H1 (cell line): ENCODE results near the gene INTS1. TPM values are rescaled to one million over a fixed set of nuclear protein-coding genes. Genes with fewer than 3 reads are reported as not detected.
A peak's percentile ranks its signal among the peaks of the same experiment; 100 is the strongest.

Experiments
- CTCF ChIA-PET: fragments of 300-600 bp; sonication (Branson Sonifier 250); formaldehyde crosslinking; loops from one replicate; lab custom pipeline; 2021; ENCODE audit not compliant: partially characterized antibody; lab: Charles Lee
- POLR2A ChIA-PET: fragments of 300-600 bp; sonication (Branson Sonifier 250); formaldehyde crosslinking; loops from one replicate; lab custom pipeline; 2021; ENCODE audit warnings: inconsistent platforms; ENCODE audit not compliant: partially characterized antibody; lab: Charles Lee
- DNase-seq, 2 experiments: peaks; one replicate each; pipeline versions ENCODE4 v3.0.0 to v3.0.0-alpha.2; 2010 to 2022; ENCODE audit warnings: low spot score in 2 of 2, low read depth in 1 of 2, mixed read lengths in 1 of 2
- FAIRE-seq: peaks from 2 replicates; lab custom pipeline; 2011; peaks lifted over from hg19 to GRCh38; lab: Jason Lieb, UNC
- H2AFZ ChIP-seq: 2 replicates; pipeline ENCODE4 v1.8.1; 2012; ENCODE audit warnings: low read length, inconsistent platforms
- H2AK5ac ChIP-seq: 2 replicates; pipeline ENCODE4 v1.6.1; 2013; ENCODE audit warnings: low read depth, low read length
- H2BK120ac ChIP-seq: replicated peaks from 2 replicates; pipeline ENCODE3; 2013; ENCODE audit warnings: low read depth, low read length, inconsistent platforms
- H2BK12ac ChIP-seq: 2 replicates; pipeline ENCODE4 v1.6.1; 2013; ENCODE audit warnings: low read depth, low read length
- H2BK15ac ChIP-seq: 2 replicates; pipeline ENCODE4 v1.6.1; 2013; ENCODE audit warnings: low read length
- H2BK20ac ChIP-seq: 2 replicates; pipeline ENCODE4 v1.6.1; 2013; ENCODE audit warnings: low read length
- H2BK5ac ChIP-seq: 2 replicates; pipeline ENCODE4 v1.6.1; 2013; ENCODE audit warnings: low read depth, low read length
- H3K14ac ChIP-seq: 2 replicates; pipeline ENCODE4 v1.6.1; 2013; ENCODE audit warnings: inconsistent platforms; ENCODE audit not compliant: insufficient read length
- H3K18ac ChIP-seq: 2 replicates; pipeline ENCODE4 v1.6.1; 2013; ENCODE audit warnings: low read length; ENCODE audit errors: extremely low read depth
- H3K23ac ChIP-seq: 2 replicates; pipeline ENCODE4 v1.6.1; 2013; ENCODE audit warnings: inconsistent platforms; ENCODE audit not compliant: insufficient read length
- H3K23me2 ChIP-seq: 2 replicates; pipeline ENCODE4 v1.6.1; 2013; ENCODE audit warnings: low read depth, low read length
- H3K27ac ChIP-seq: 2 replicates; pipeline ENCODE4 v1.6.1; 2011; ENCODE audit warnings: low read depth, low read length, inconsistent platforms
- H3K27me3 ChIP-seq, 4 experiments: replicated peaks in 1 of 4; 1 replicate in 1 of 4; 2 replicates in 3 of 4; pipeline versions ENCODE4 v1.6.1 to v1.8.1; 2011 to 2013; ENCODE audit warnings: low read length in 3 of 4, mild to moderate bottlenecking in 3 of 4, inconsistent platforms in 2 of 4, mixed read lengths in 2 of 4, moderate library complexity in 1 of 4; ENCODE audit not compliant: control insufficient read depth in 3 of 4, insufficient read depth in 3 of 4; ENCODE audit errors: extremely low read depth in 1 of 4
- H3K36me3 ChIP-seq, 4 experiments: 2 replicates each; pipeline versions ENCODE4 v1.6.1 to v1.8.1; 2011 to 2013; ENCODE audit warnings: mild to moderate bottlenecking in 4 of 4, low read length in 3 of 4, moderate library complexity in 2 of 4, control low read depth in 1 of 4, inconsistent platforms in 1 of 4; ENCODE audit not compliant: insufficient read depth in 4 of 4, control insufficient read depth in 2 of 4
- H3K4ac ChIP-seq: replicated peaks from 2 replicates; pipeline ENCODE3; 2013; ENCODE audit warnings: low read length, low read depth, mixed read lengths, inconsistent platforms; ENCODE audit not compliant: insufficient read length
- H3K4me1 ChIP-seq, 4 experiments: replicated peaks in 1 of 4; 1 replicate in 1 of 4; 2 replicates in 3 of 4; pipeline versions ENCODE4 v1.6.1 to v1.8.1; 2011 to 2013; ENCODE audit warnings: low read length in 3 of 4, inconsistent platforms in 2 of 4, mixed read lengths in 1 of 4; ENCODE audit not compliant: insufficient read depth in 4 of 4, control insufficient read depth in 3 of 4
- H3K4me2 ChIP-seq, 2 experiments: 2 replicates each; pipeline versions ENCODE4 v1.6.1 to v1.8.1; 2011 to 2013; ENCODE audit warnings: low read depth in 2 of 2, low read length in 2 of 2, control low read depth in 1 of 2, inconsistent platforms in 1 of 2, mild to moderate bottlenecking in 1 of 2; ENCODE audit not compliant: insufficient read depth in 1 of 2
- H3K4me3 ChIP-seq, 4 experiments: fragments of 200-600, 300-600 bp in 1 of 4; sonication (generic), shearing (Covaris generic), sonication (Bioruptor Twin) in 1 of 4; 2 replicates each; pipeline versions ENCODE4 v1.5.1 to v1.8.1; 2011 to 2016; ENCODE audit warnings: low read length in 4 of 4, low read depth in 3 of 4, control low read depth in 2 of 4, inconsistent platforms in 2 of 4, mild to moderate bottlenecking in 2 of 4, mixed read lengths in 1 of 4, moderate library complexity in 1 of 4; ENCODE audit not compliant: insufficient read depth in 2 of 4; ENCODE audit errors: extremely low read depth in 1 of 4
- H3K56ac ChIP-seq: replicated peaks from 2 replicates; pipeline ENCODE3; 2013; ENCODE audit warnings: low read depth, mild to moderate bottlenecking, mixed read lengths, low read length, inconsistent platforms; ENCODE audit not compliant: insufficient read length
- H3K79me1 ChIP-seq: 2 replicates; pipeline ENCODE4 v1.6.1; 2013; ENCODE audit warnings: low read depth, low read length, control low read depth
- H3K79me2 ChIP-seq, 2 experiments: 2 replicates each; pipeline versions ENCODE4 v1.6.1 to v1.8.1; 2012 to 2013; ENCODE audit warnings: low read length in 2 of 2, mild to moderate bottlenecking in 2 of 2, inconsistent platforms in 1 of 2; ENCODE audit not compliant: insufficient read depth in 2 of 2, control insufficient read depth in 1 of 2
- H3K9ac ChIP-seq, 4 experiments: replicated peaks in 1 of 4; 1 replicate in 1 of 4; 2 replicates in 3 of 4; pipeline versions ENCODE4 v1.6.1 to v1.8.1; 2011 to 2013; ENCODE audit warnings: low read depth in 3 of 4, low read length in 3 of 4, control low read depth in 2 of 4, mild to moderate bottlenecking in 2 of 4, moderate library complexity in 2 of 4, inconsistent platforms in 1 of 4; ENCODE audit errors: extremely low read depth in 1 of 4
- H3K9me3 ChIP-seq, 2 experiments: 2 replicates each; pipeline versions ENCODE4 v1.6.1 to v1.8.1; 2012 to 2013; ENCODE audit warnings: mild to moderate bottlenecking in 2 of 2, moderate library complexity in 2 of 2, control low read depth in 1 of 2, inconsistent platforms in 1 of 2, low read depth in 1 of 2, low read length in 1 of 2, mixed read lengths in 1 of 2; ENCODE audit not compliant: insufficient read depth in 2 of 2
- H4K20me1 ChIP-seq, 2 experiments: replicated peaks in 1 of 2; 2 replicates each; pipeline versions ENCODE3 to v1.8.1; 2011 to 2013; ENCODE audit warnings: inconsistent platforms in 2 of 2, low read length in 2 of 2, mild to moderate bottlenecking in 1 of 2; ENCODE audit not compliant: insufficient read depth in 2 of 2, control insufficient read depth in 1 of 2
- H4K5ac ChIP-seq: 2 replicates; pipeline ENCODE4 v1.6.1; 2013; ENCODE audit warnings: low read length, low read depth, mixed read lengths, inconsistent platforms; ENCODE audit not compliant: insufficient read length
- H4K8ac ChIP-seq: 2 replicates; pipeline ENCODE4 v1.8.0; 2013; ENCODE audit warnings: mild to moderate bottlenecking, moderate library complexity, low read length, inconsistent platforms; ENCODE audit not compliant: insufficient read depth; ENCODE audit errors: extremely low read depth
- H4K91ac ChIP-seq: replicated peaks from 2 replicates; pipeline ENCODE3; 2013; ENCODE audit warnings: low read length, mixed read lengths, inconsistent platforms; ENCODE audit not compliant: insufficient read length
- BCL11A ChIP-seq, 2 experiments: IDR thresholded peaks; one replicate each; pipeline ENCODE4 v1.6.1; 2011; ENCODE audit warnings: low read depth in 2 of 2, low read length in 2 of 2, mild to moderate bottlenecking in 2 of 2
- CEBPB ChIP-seq: IDR thresholded peaks from 2 replicates; pipeline ENCODE4 v1.6.1; 2012; ENCODE audit warnings: low read depth, low read length
- EGR1 ChIP-seq: IDR thresholded peaks from 2 replicates; pipeline ENCODE4 v1.6.1; 2011; ENCODE audit warnings: low read depth, low read length, borderline replicate concordance
- GTF2F1 ChIP-seq: IDR thresholded peaks from 2 replicates; pipeline ENCODE4 v1.6.1; 2012; ENCODE audit warnings: low read depth, low read length, improper control_type of control experiment, borderline replicate concordance
- KDM1A ChIP-seq: fragments of 200-600, 300-600 bp; sonication (generic); IDR thresholded peaks from 2 replicates; pipeline ENCODE4 v1.7.1; 2016; ENCODE audit warnings: mild to moderate bottlenecking, low read length, borderline replicate concordance
- MAFK ChIP-seq: IDR thresholded peaks from 2 replicates; pipeline ENCODE4 v1.6.1; 2012; ENCODE audit warnings: low read depth, mild to moderate bottlenecking, improper control_type of control experiment, low read length
- PHF8 ChIP-seq: fragments of 200-600 bp; sonication (generic); conservative IDR thresholded peaks from 2 replicates; pipeline ENCODE4 v1.7.1; 2012; ENCODE audit warnings: low read depth, mild to moderate bottlenecking, inconsistent platforms, low read length, moderate library complexity
- SIRT6 ChIP-seq: IDR thresholded peaks from one replicate; pipeline ENCODE4 v1.7.1; 2012; ENCODE audit warnings: low read length, inconsistent platforms
- SIX5 ChIP-seq: IDR thresholded peaks from 2 replicates; pipeline ENCODE4 v1.6.1; 2011; ENCODE audit warnings: mild to moderate bottlenecking, low read depth, low read length
- SP1 ChIP-seq: IDR thresholded peaks from 2 replicates; pipeline ENCODE4 v1.6.1; 2011; ENCODE audit warnings: low read depth, low read length
- SP2 ChIP-seq: IDR thresholded peaks from 2 replicates; pipeline ENCODE4 v1.6.1; 2012; ENCODE audit warnings: mild to moderate bottlenecking, low read length, inconsistent platforms
- YY1 ChIP-seq: IDR thresholded peaks from 2 replicates; pipeline ENCODE4 v1.6.1; 2011; ENCODE audit warnings: low read depth, mild to moderate bottlenecking, low read length
- WGBS, 2 experiments: shearing (Covaris generic) in 1 of 2; methylation state at CpG; one replicate each; pipeline versions ENCODE4 v1.1.6 to v1.1.7; 2013 to 2015; ENCODE audit warnings: low lambda C conversion rate in 2 of 2, mixed read lengths in 2 of 2, inconsistent platforms in 1 of 2, low coverage in 1 of 2, missing lambda C conversion rate in 1 of 2; ENCODE audit not compliant: insufficient replicate concordance in 2 of 2, insufficient coverage in 1 of 2, insufficient read length in 1 of 2; ENCODE audit errors: extremely low coverage in 1 of 2, missing lambda C conversion rate in 1 of 2; 5-methylcytosine and 5-hydroxymethylcytosine counted together
- polyA plus RNA-seq, 7 experiments: library from polyadenylated mRNA; depleted of rRNA in 3 of 7; stranded (reverse) in 5 of 7; unstranded in 2 of 7; fragments of >200 nt in 5 of 7; fragments of 200-250 nt in 2 of 7; gene quantifications; 1 replicate in 5 of 7; 2 replicates in 1 of 7; 4 replicates in 1 of 7; pipeline versions ENCODE4 v1.2.1 to v1.2.3, GENCODE V29; 2011 to 2013; ENCODE audit warnings: missing spikeins in 2 of 7, mixed read lengths in 2 of 7
- total RNA-seq: library from RNA; stranded (reverse); fragmentation: NEBNext Ultra II Directional; extraction: Animal tissue kit (Norgen Biotek cat#: 25700); gene quantifications from 2 replicates; pipeline ENCODE4 v1.2.1, GENCODE V29; 2021
- TF ChIP-seq, protein P1 (sequence below): IDR thresholded peaks from 2 replicates; pipeline ENCODE4 v1.6.1; 2011; ENCODE audit warnings: low read depth, mild to moderate bottlenecking, low read length; ENCODE audit not compliant: insufficient read depth
- TF ChIP-seq, protein P2 (sequence below): IDR thresholded peaks from 2 replicates; pipeline ENCODE4 v1.6.1; 2011; ENCODE audit warnings: low read length, improper control_type of control experiment

The INTS1 gene
- total and polyA plus RNA-seq, 2 of the 8 experiments (the other 6 are each of a cell fraction or from before 2014, with no cell fraction given), result 76.9 to 104 TPM

DNA sequence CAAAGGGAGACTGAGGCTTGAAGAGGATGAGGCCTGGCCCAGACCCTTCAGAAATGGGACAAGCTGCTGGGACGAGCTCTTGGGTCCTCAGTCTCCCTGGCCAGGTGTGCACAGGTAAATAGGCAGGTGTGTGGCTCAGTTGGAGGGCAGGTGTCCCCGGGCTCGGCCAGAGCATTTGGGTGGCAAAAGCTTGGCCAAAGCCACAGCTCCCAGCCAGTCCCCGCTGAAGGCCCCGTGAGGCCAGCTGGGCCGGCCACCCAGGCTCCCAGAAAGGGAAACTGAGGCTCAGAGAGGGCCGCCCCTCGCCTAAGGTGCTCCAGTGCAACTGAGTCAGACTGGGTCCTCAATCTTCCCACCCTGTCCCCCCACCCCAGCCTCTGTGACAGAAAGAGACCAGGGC, 82.2 kb downstream of the INTS1 start:
- no peak overlapping the region for H3K14ac ChIP-seq
- CTCF ChIA-PET, result interaction anchor here (2.0 kb wide), 1 partner anchor 11 kb away, joined by 15 read pairs; no protein-coding TSS in a partner anchor
- no peak overlapping the region for H4K5ac ChIP-seq
- TF ChIP-seq SP1, result no peak
- TF ChIP-seq MAFK, result no peak
- TF ChIP-seq BCL11A (IDR thresholded peaks at IDR 0.05; ENCODE audit: low read depth in 2 of 2, low read length in 2 of 2), result no peak
- TF ChIP-seq, protein P1, sequence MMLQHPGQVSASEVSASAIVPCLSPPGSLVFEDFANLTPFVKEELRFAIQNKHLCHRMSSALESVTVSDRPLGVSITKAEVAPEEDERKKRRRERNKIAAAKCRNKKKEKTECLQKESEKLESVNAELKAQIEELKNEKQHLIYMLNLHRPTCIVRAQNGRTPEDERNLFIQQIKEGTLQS, result no peak
- no peak for TF ChIP-seq PHF8
- TF ChIP-seq SIRT6, result no peak
- TF ChIP-seq SP2, result no peak
- no peak for TF ChIP-seq SIX5
- TF ChIP-seq GTF2F1, result no peak
- TF ChIP-seq CEBPB, result no peak
- no peak for TF ChIP-seq KDM1A
- TF ChIP-seq EGR1, result no peak
- TF ChIP-seq YY1, result no peak
- TF ChIP-seq, protein P2, sequence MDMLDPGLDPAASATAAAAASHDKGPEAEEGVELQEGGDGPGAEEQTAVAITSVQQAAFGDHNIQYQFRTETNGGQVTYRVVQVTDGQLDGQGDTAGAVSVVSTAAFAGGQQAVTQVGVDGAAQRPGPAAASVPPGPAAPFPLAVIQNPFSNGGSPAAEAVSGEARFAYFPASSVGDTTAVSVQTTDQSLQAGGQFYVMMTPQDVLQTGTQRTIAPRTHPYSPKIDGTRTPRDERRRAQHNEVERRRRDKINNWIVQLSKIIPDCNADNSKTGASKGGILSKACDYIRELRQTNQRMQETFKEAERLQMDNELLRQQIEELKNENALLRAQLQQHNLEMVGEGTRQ, result no peak

More for the DNA sequence above, 82.2 kb downstream of the INTS1 start:
- WGBS, 2 experiments, result 77% methylated on average over 4 of the region's 8 CpGs; no CpG with 5 or more reads in 1 of the 2 experiments
- Histone ChIP-seq H3K9ac (no peak overlapping the region), H3K9me3 (no peaks in the 10 kb centered on the region), H3K79me2 (no peaks in the 10 kb centered on the region), H3K23me2 (no peaks in the 10 kb centered on the region), H3K4me3 (no peak overlapping the region), H2BK5ac (no peak overlapping the region), H3K4ac (no peak overlapping the region), H2AFZ (no peak overlapping the region), H3K23ac (no peak overlapping the region), H3K27ac (no peak overlapping the region), H2BK15ac (no peak overlapping the region), H2BK20ac (no peak overlapping the region), H4K20me1 (no peaks in the 10 kb centered on the region), H4K8ac (peak overlapping the region; percentile 57; the same call in 1 of the 2 replicates), H3K79me1 (no peaks in the 10 kb centered on the region), H4K91ac (no peak overlapping the region), H3K56ac (no peak overlapping the region), H2BK12ac (no peak overlapping the region; the same call in 1 of the 2 replicates), H2BK120ac (no peak overlapping the region), H3K18ac (no peak overlapping the region), H3K4me2 (no peak overlapping the region), H3K27me3 (no peaks in the 10 kb centered on the region), H2AK5ac (no peak overlapping the region), H3K4me1 (peaks cover 0 to 6% (median 2%) of the 10 kb centered on the region in 4 experiments; a peak in 5 of 7 replicates), H3K36me3 (no peaks in the 10 kb centered on the region)
- DNase-seq (no peak), FAIRE-seq (no peak)
- POLR2A ChIA-PET, result no interaction called here
